Right lobe of liver (tissue), 6 donors: Measurements from ENCODE around the gene CHMP2B. TPM values are rescaled to one million over a fixed set of nuclear protein-coding genes. Genes with fewer than 3 reads are reported as not detected.
"Not testable (repeated sequence)": the region's sequence is repeated elsewhere in the genome, so short reads cannot be mapped to it uniquely, and the experiment has no call there.

Experiments used
- ATAC-seq, 4 donors: fragments of 200-7000 bp; cut with Tn5 transposase; one replicate each; pipeline ENCODE4 v1.9.1; 2020; ENCODE audit warnings: mild to moderate bottlenecking in 4 of 4, moderate library complexity in 4 of 4
- DNase-seq, 3 donors: peaks; one replicate each; pipeline ENCODE4 v3.0.0-alpha.2; 2020
- H3K27ac ChIP-seq, 3 donors: fragments of 200-600 bp; one replicate each; pipeline ENCODE4 v1.8.0; 2022
- H3K27me3 ChIP-seq, 2 donors: fragments of 200-600 bp; one replicate each; pipeline ENCODE4 v1.8.0; 2022
- H3K36me3 ChIP-seq, 4 donors: fragments of 200-600 bp; sonication (generic) in 1 of 4; one replicate each; pipeline versions ENCODE4 v1.5.1 to v1.8.0; 2017 to 2022; ENCODE audit warnings: control low read depth in 1 of 4
- H3K4me1 ChIP-seq, 4 donors: fragments of 200-600 bp; sonication (generic) in 1 of 4; one replicate each; pipeline versions ENCODE4 v1.5.1 to v1.8.0; 2017 to 2022; ENCODE audit warnings: control low read depth in 1 of 4
- H3K4me3 ChIP-seq, 3 donors: fragments of 200-600 bp; one replicate each; pipeline ENCODE4 v1.8.0; 2022
- H3K9me3 ChIP-seq, 4 donors: fragments of 200-600 bp; sonication (generic) in 1 of 4; one replicate each; pipeline versions ENCODE4 v1.5.1 to v1.8.0; 2017 to 2022; ENCODE audit warnings: control low read depth in 1 of 4
- CTCF ChIP-seq, 4 donors: fragments of 200-600 bp in 3 of 4; fragments of 450-650 bp in 1 of 4; IDR thresholded peaks; one replicate each; pipeline versions ENCODE4 v1.5.1 to v1.8.0; 2016 to 2022; ENCODE audit warnings: antibody characterized with exemption in 4 of 4, mild to moderate bottlenecking in 2 of 4
- POLR2A ChIP-seq: fragments of 450-650 bp; IDR thresholded peaks from one replicate; pipeline ENCODE4 v1.6.1; 2017; ENCODE audit warnings: antibody characterized with exemption, mild to moderate bottlenecking
- WGBS: methylation state at CpG from one replicate; pipeline ENCODE4 v1.1.6; 2018; ENCODE audit warnings: low coverage, low lambda C conversion rate; ENCODE audit not compliant: insufficient coverage; ENCODE audit errors: missing lambda C conversion rate; 5-methylcytosine and 5-hydroxymethylcytosine counted together
- intact Hi-C, 2 donors: fragments of 100-400 bp; cut with DNase I; formaldehyde crosslinking; loops; one replicate each; pipeline versions ENCODE4 v1.11.2 to v1.14.1; 2022
- total RNA-seq, 6 experiments: library from RNA; depleted of rRNA in 2 of 6; stranded (reverse); fragments of >200 nt in 2 of 6; fragmentation: NEBNext Ultra II Directional in 3 of 6; extraction: Animal tissue kit (Norgen Biotek cat#: 25700) in 3 of 6; gene quantifications; one replicate each; pipeline versions ENCODE4 v1.1.0 to v1.2.4, GENCODE V29; 2016 to 2023
- donor health status: DM: no; HTN: yes; CAD: no.
- donor health status: DM: no; HTN: no; CAD: no.
- donor health status: DM: no; HTN: no; CAD: no.
- donor health status: DM: no; HTN: yes; CAD: no.
- donor health status: DM: no; HTN: yes; CAD: no.

CHMP2B gene
- total RNA-seq, 6 experiments from 2014 or later: 16.9 to 34.8 (median 21.3) TPM

- TF ChIP-seq CTCF (IDR thresholded peaks at IDR 0.05) (no peak), POLR2A (no peak)
Observed at GRCh38 chr3:87233805-87234204, 6.7 kb downstream of the CHMP2B start.

GRCh38 chr3:87236093-87236492 is 9.0 kb downstream of the CHMP2B start:
- no peaks in the 10 kb centered on the region for H3K36me3 ChIP-seq
- no peaks in the 10 kb centered on the region for H3K4me1 ChIP-seq
- H3K27ac ChIP-seq: no peak overlapping the region
- intact Hi-C loops: no loop called here
- H3K27me3 ChIP-seq: no peaks in the 10 kb centered on the region
- ATAC-seq (no peak), DNase-seq (no peak)
- TF ChIP-seq POLR2A (no peak), CTCF (IDR thresholded peaks at IDR 0.05) (no peak)
- WGBS: 100% methylated on average over 1 of the region's 1 CpG
- H3K9me3 ChIP-seq: no peaks in the 10 kb centered on the region
- no peak overlapping the region for H3K4me3 ChIP-seq

More at GRCh38 chr3:87233805-87234204, 6.7 kb downstream of the CHMP2B start:
- Histone ChIP-seq H3K4me3 (no peak overlapping the region), H3K36me3 (no peaks in the 10 kb centered on the region), H3K27ac (no peak overlapping the region), H3K27me3 (no peaks in the 10 kb centered on the region), H3K4me1 (peaks cover 0 to 6% (median 0%) of the 10 kb centered on the region in 4 donors), H3K9me3 (no peaks in the 10 kb centered on the region)
- no peak for ATAC-seq
- DNase-seq: no peak
- intact Hi-C loops: no loop called here
- WGBS: 80% methylated on average over 1 of the region's 1 CpG

GRCh38 chr3:87246662-87247429 is 19.7 kb downstream of the CHMP2B start:
- no peak overlapping the region for H3K4me3 ChIP-seq
- intact Hi-C loops: no loop called here
- H3K4me1 ChIP-seq: no peaks in the 10 kb centered on the region
- no peak for TF ChIP-seq CTCF (IDR thresholded peaks at IDR 0.05)
- TF ChIP-seq POLR2A: no peak
- no peak for DNase-seq
- no peak for ATAC-seq
- H3K36me3 ChIP-seq: peaks cover 0 to 23% (median 9%) of the 10 kb centered on the region in 4 donors
- 65% methylated on average over 3 of the region's 3 CpGs for WGBS
- H3K9me3 ChIP-seq: no peaks in the 10 kb centered on the region
- no peak overlapping the region for H3K27ac ChIP-seq
- no peaks in the 10 kb centered on the region for H3K27me3 ChIP-seq

GRCh38 chr3:87247430-87247773 is 20.3 kb downstream of the CHMP2B start:
- no peak for DNase-seq
- H3K27me3 ChIP-seq: no peaks in the 10 kb centered on the region

GRCh38 chr3:87248231-87248630 is 21.1 kb downstream of the CHMP2B start:
- H3K4me3 ChIP-seq, H3K27ac ChIP-seq, H3K27me3 ChIP-seq, DNase-seq, H3K9me3 ChIP-seq, intact Hi-C loops, ATAC-seq, H3K4me1 ChIP-seq: not testable (repeated sequence)
- WGBS: 97% methylated on average over 6 of the region's 6 CpGs
- peaks cover 0 to 25% (median 9%) of the 10 kb centered on the region in 4 donors for H3K36me3 ChIP-seq

More at GRCh38 chr3:87247430-87247773, 20.3 kb downstream of the CHMP2B start:
- Histone ChIP-seq H3K27ac (no peak overlapping the region), H3K9me3 (no peaks in the 10 kb centered on the region), H3K36me3 (peaks cover 0 to 25% (median 9%) of the 10 kb centered on the region in 4 donors), H3K4me3 (no peak overlapping the region), H3K4me1 (no peaks in the 10 kb centered on the region)
- 88% methylated on average over 1 of the region's 1 CpG for WGBS
- TF ChIP-seq POLR2A: no peak
- no peak for TF ChIP-seq CTCF (IDR thresholded peaks at IDR 0.05)
- no peak for ATAC-seq
- intact Hi-C loops: no loop called here
